ENCODE results near the gene PAK4.
"Not testable (repeated sequence)": the region's sequence is repeated elsewhere in the genome, so short reads cannot be mapped to it uniquely, and the experiment has no call there.

Gene PAK4

DNA sequence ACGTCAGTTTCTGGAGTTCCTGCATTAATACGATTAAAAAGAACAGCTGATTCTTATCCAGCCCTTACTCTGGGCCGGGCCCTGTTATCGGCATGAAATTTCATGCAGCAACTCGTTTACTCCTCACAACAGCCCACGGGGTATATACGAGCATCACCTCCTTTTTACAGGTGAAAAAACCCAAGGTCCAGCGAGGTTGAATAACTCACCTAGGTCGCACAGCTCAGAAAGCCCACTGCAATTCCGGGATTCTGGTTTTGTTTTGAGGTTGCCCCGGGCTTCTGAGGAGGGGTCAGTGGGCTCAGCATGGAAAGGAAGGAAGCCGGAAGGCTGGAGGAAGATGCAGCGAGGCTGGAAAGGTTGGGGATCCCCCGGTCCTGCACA, 42.0 kb upstream of the PAK4 start:
- DNase-seq (ENCODE audit: low read depth): no peak
- no peak overlapping the region for H3K4me3 ChIP-seq (ENCODE audit: low read depth, low read length)
- TF ChIP-seq, protein P1, sequence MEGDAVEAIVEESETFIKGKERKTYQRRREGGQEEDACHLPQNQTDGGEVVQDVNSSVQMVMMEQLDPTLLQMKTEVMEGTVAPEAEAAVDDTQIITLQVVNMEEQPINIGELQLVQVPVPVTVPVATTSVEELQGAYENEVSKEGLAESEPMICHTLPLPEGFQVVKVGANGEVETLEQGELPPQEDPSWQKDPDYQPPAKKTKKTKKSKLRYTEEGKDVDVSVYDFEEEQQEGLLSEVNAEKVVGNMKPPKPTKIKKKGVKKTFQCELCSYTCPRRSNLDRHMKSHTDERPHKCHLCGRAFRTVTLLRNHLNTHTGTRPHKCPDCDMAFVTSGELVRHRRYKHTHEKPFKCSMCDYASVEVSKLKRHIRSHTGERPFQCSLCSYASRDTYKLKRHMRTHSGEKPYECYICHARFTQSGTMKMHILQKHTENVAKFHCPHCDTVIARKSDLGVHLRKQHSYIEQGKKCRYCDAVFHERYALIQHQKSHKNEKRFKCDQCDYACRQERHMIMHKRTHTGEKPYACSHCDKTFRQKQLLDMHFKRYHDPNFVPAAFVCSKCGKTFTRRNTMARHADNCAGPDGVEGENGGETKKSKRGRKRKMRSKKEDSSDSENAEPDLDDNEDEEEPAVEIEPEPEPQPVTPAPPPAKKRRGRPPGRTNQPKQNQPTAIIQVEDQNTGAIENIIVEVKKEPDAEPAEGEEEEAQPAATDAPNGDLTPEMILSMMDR (IDR thresholded peaks at IDR 0.05; ENCODE audit: insufficient read depth, low read depth, low read length, missing control alignments): no peak

DNA sequence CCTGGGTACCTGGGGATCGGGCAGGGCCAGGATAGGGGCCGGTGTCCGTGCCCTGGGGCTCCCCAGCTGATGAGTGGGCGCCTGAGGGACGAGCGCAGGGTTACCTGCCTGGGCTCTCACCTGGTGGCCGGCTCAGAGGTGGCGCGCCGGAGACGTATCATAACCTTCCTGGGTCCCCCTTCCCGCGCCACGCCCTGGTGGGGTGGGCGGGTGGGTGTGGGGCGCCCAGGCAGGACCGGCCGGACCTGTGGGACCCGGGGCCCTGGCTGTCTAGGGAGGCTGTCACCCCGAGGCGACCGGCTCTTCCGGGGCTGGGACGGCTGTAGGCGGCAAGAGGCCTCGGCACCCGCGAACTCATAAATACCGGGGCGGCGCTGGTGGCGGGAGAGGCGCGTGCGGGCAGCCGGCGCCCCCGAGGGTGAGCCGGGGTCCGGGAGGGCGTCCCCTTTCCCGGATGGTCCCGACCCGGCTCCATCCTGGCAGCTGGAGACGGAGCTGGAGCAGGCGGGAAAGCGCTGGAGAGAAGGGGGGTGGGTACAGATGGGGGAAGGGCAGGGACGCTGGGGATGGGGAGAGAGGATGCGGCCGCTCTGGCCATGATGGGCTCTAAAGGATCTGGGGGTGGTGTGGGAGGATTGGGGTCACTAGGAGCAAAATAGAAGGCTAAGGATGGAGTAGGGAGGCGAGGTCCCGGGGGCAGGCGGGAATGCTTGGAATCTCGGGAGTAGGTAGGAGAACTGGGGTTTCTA, 41.4 kb upstream of the PAK4 start, which contains the start of gene ACP7:
TSS of gene ACP7 (plus strand) at position 386 of the 749 bp plus-strand sequence. CDS start 902 bp downstream, outside the sequence.
- H3K4me3 ChIP-seq (ENCODE audit: low read depth, low read length): no peak within 1 kb of the TSS
- no peak for DNase-seq (ENCODE audit: low read depth)
- TF ChIP-seq, protein P1 (IDR thresholded peaks at IDR 0.05; ENCODE audit: insufficient read depth, low read depth, low read length, missing control alignments): no peak

DNA sequence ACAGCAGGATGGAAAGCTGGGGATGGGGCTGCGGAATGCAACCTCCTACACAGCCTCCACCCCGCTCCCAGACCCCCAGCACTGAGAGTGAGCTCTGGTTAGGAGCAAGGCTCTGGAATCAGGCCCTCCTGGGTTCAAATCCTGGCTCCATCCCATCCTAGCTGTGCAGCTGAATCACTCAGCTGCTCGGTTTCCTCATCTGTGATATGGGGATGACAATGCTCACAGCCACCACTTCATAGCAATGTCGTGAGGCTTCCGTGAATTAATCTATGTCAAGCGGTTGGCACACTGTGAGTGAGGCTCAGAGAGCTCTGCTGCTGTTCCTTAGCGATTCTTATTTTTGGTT, 40.9 kb upstream of the PAK4 start:
- TF ChIP-seq, protein P1 (IDR thresholded peaks at IDR 0.05; ENCODE audit: insufficient read depth, low read depth, low read length, missing control alignments): no peak
- no peak for DNase-seq (ENCODE audit: low read depth)
- H3K4me3 ChIP-seq (ENCODE audit: low read depth, low read length): no peak overlapping the region

DNA sequence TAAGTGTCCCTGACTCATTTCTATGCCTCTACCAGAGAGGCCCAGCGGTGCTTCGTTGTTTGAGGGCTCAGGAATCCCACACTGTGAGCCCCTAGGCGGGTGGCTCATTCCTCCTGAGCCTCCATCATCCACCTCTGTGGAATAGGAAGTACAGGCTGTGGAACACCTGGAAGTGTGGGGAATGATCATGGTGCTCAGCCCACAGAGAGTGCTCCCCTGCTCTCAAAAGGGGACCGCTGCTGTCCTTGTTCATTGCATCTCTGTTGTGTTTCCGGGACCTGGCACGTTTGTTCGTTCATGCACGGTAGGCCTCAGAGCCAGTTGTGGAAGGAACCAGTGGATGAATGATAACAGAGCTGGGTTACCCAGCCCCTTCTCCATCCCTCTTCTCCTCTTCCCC, 40.2 kb upstream of the PAK4 start:
- TF ChIP-seq, protein P1 (IDR thresholded peaks at IDR 0.05; ENCODE audit: insufficient read depth, low read depth, low read length, missing control alignments): no peak
- no peak overlapping the region for H3K4me3 ChIP-seq (ENCODE audit: low read depth, low read length)
- no peak for DNase-seq (ENCODE audit: low read depth)

DNA sequence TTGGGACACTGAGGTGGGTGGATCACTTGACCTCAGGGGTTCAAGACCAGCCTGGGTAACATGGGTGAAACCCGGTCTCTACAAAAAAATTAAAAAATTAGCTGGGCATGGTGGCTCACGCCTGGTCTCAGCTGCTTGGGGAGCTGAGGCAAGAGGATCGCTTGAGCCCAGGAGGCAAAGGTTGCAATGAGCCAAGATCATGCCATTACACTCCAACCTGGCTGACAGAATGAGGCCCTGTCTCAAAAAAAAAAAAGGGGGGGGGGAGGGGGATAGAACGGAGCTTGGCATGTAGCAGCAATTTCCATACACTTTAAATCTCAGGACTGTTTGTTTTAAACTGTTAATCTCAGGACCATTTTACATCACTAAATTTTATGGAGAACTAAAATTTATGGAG, 39.2 kb upstream of the PAK4 start:
- H3K4me3 ChIP-seq (ENCODE audit: low read depth, low read length): no peak overlapping the region
- TF ChIP-seq, protein P1 (IDR thresholded peaks at IDR 0.05; ENCODE audit: insufficient read depth, low read depth, low read length, missing control alignments): no peak
- no peak for DNase-seq (ENCODE audit: low read depth)

DNA sequence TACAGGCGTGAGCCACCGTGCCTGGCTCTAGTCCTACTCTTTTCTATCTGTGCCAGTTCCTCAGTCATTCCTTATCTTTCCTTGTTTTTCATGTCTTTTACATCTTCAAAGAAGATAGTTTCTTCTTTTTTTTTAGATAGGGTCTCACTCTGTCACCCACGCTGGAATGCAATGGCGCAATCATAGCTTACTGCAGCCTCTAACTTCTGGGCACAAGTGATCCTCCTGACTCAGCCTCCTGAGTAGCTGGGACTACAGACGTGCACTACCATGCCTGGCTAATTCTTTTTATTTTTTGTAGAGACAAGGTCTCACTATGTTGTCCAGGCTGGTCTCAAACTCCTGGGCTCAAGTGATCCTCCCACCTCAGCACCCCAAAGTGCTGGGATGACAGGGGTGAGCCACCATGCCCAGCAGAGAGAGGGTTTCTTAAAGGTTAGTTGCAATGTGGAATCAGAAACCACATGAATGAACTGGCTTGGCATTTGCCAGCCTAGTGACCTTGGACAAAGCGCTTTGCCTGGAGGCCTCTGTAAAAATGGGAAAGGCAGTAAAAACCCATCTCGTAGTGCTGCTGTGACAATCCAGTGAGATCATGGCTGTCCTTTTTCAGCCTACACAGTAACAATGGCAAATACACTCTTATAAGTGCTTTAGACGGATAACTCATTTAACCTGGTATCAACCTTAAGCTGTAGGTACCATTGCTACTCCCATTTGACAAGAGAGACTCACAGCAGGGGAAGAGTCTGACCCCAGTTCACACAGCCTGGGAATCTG, 37.5 kb upstream of the PAK4 start:
- no peak overlapping the region for H3K4me3 ChIP-seq (ENCODE audit: low read depth, low read length)
- no peak for DNase-seq (ENCODE audit: low read depth)
- TF ChIP-seq, protein P1 (IDR thresholded peaks at IDR 0.05; ENCODE audit: insufficient read depth, low read depth, low read length, missing control alignments): no peak

DNA sequence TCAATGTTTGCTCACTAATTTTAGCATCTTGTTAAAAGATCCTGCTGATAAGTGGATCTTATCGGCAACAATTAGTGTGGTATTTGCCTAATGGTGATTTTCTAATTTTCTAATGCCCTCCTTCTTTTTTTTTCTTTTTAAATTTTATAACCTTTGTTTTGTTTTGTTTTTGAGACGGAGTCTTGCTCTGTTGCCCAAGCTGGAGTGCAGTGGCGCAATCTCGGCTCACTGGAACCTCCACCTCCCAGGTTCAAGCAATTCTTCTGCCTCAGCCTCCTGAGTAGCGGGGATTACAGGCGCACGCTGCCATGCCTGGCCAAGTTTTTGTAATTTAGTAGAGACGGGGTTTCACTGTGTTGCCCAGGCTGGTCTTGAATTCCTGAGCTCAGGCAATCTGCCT, 35.6 kb upstream of the PAK4 start:
- not testable (repeated sequence) for DNase-seq (ENCODE audit: low read depth); H3K4me3 ChIP-seq (ENCODE audit: low read depth, low read length)

Data from GM12865 (cell line).